ENCODE data around the gene N4BP3. TPM values are rescaled to one million over a fixed set of nuclear protein-coding genes. Genes with fewer than 3 reads are reported as not detected.
"Not testable (repeated sequence)": the region's sequence is repeated elsewhere in the genome, so short reads cannot be mapped to it uniquely, and the experiment has no call there.

N4BP3 gene
- total RNA-seq, 1 donor from 2014 or later, result 103 TPM

DNA sequence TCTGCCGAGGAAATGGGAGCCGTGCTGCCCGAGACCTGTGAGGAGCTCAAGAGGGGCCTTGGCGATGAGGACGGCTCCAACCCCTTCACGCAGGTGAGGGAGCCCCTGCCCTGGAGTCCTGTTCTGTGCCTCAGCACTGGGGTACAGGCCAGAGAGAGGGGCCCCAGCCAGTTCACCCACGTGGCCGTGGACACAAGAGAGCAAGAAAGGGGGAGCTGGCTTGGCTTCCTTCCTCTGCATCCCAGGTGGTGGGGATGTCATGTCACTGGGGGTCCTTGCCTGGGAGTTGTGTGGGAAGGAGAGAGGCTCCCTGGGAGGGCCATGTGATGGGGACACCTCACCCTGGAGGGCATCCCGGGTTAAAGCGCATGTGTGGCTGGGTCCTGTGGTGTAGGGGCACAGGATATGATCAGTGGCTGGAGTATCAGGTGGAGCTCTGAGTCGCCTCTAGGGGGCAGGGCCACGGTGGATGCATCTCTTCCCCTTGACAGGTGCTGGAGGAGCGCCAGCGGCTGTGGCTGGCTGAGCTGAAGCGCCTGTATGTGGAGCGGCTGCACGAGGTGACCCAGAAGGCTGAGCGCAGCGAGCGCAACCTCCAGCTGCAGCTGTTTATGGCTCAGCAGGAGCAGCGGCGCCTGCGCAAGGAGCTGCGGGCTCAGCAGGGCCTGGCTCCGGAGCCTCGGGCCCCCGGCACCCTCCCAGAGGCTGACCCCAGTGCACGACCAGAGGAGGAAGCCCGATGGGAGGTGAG lies 7.5 kb downstream of the N4BP3 start:
- no peak for DNase-seq (ENCODE audit: extremely low read depth, low read depth, low spot score)

DNA sequence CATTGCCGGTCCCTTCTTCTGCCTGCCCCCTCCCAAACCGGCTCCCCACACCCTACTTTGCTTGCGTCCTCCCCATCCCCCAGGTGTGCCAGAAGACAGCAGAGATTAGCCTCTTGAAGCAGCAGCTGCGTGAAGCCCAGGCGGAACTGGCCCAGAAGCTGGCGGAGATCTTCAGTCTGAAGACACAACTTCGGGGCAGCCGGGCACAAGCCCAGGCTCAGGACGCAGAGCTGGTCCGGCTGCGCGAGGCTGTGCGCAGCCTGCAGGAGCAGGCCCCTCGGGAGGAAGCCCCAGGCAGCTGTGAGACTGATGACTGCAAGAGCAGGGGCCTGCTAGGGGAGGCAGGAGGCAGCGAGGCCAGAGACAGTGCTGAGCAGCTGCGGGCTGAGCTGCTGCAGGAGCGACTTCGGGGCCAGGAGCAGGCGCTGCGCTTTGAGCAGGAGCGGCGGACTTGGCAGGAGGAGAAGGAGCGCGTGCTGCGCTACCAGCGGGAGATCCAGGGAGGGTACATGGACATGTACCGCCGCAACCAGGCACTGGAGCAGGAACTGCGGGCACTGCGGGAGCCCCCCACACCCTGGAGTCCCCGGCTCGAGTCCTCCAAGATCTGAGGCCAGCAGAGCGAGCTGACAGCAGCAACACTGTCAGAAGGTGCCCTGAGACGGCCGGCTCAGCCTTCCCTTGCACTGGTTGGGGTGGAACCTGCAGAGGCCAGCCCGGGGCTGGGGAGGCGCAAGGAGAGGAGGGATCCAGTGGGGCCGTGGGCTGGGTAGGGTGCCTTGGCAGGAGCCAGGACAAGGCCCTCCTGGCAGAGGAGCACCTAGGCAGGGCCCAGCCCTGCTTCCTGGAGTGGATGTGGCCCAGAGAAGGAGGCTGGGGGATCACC lies 8.3 kb downstream of the N4BP3 start:
- DNase-seq (ENCODE audit: extremely low read depth, low read depth, low spot score), result no peak

DNA sequence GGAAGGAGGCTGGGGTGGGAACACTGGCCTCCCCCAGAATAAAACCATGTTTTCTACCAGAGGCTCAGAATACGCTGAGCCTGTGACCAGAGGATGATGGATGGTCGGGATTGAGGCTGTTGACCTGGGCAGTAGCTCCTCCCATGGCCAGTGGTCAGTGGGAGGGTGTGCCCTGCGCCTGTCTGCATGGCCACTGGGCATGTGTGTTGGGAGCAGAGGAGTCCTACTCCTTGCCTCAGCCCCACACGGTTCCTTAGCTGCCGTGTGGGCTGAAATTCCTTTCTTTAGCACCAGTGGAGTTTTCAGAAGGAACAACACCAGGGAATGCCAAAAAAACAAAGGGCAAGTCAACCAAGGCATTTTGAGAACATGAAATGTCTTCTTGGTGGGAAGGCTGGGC lies 9.0 kb downstream of the N4BP3 start:
- no peak for DNase-seq (ENCODE audit: extremely low read depth, low read depth, low spot score)

DNA sequence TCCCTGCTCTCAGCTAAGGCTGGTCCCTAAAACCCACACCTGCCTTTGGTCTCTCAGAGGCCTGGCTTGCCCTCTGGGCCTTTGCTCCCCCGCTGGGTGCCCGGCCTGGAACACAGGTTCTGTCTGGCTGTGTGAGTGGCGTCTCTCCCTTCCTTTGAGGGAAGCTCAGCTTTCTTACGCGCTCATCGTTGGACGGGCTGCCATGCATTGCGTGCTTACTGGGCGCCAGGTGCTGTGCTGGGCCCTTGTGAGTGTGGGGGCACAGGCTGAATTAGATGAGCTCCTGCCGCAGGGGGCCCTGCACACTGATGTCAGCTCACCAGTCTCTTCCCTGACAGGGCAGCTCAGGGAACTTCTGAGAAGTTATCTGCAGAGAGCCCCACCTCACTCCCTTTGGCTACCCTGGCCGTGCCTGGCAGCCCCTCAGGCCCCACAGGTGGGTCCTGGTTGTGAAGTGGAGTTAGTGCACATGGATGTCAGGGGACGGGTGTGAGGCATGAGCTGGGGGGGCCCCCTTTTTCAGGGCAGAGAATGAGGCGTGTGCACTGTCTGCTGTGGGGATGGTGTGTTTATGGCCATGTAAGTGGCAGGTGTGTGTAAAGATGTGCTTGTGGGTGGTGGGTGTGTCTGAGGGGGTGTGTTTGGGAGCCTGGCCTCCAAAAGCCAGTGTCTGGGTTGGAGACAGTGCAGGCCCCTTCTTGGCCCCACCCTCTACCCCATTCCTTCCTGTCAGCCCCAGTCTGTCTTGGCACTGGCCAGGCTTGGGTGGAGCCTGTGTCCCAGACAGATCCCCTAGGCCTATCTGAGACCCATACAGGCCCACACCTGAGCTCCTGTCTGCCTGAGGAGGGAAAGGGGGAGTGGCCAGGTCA lies 10.0 kb downstream of the N4BP3 start:
- DNase-seq (ENCODE audit: extremely low read depth, low read depth, low spot score), result no peak

DNA sequence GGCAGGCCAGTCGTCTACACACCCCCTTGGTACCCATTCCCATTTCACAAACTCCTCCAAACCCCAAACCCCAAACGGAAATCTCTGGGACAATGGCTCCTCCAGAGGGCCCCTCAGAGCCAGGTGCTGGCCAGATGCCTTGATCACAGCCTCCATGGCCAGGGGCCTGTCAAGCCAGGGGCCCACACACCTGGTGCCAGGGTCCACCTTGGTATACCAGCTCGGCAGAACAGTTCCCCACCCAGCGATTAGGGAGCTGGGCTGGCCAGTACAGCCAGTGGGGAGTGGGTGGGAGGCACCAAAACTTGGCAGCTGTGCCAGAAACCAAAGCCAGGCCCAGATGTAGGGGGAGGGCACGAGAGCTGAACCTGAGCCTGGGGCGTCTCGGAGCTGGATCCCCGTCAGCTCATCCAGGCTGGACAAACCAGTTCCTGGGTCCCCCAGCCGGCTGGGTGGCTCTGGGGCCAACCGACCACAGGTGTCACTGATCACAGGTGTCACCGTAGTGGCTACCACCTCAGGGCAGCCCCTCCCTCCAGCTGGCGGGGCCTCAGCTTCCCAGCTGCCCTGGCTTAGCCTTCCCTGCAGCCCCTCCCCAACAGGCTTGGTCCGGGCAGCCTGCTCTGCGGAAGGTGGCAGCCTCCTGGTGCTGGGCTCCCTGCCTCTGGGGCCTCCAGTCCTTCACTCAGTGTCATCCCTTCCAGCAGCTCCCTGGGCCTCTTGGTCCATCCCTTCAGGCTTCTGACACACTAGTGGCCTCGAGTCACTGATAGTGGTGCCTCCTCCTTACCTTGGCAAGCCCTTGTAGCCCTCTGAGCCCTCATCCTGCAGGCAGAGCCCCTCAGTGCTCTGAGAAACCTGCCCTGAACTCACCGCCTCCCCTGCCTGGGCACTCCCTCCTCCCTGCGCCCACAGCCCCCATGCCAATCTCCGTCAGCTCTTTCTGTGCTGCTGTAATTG lies 10.9 kb downstream of the N4BP3 start:
- DNase-seq (ENCODE audit: extremely low read depth, low read depth, low spot score), result no peak

DNA sequence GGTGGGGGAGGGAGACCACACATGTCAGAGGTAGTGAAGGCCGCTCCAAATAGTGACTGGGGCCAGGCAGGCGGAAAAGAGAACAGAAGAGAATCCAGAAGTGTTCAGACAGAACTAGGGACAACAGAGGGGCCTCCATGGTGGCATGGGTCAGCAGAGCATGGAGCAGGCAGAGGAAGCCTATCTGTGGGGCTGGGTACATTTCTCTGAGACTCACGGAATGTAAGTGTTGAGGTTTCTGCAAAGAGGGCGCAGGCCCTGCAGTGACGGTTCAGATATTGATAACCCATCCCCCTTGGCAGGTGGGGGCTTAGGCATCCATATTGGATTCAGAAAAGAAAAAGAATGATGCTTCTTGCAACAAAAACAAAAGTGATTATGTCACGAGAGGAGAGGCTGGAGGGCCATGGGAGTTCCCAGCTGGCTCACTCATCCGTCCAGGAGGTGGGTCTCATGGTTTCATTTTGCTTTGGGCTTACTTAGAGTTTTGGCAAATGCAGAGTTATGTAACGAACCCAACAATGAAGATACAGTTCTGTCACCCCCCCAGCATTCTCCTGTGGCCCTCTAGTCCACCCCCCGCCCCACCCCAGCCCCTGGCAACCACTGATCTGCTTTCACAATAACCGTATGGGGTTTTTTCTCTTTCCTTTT lies 12.0 kb downstream of the N4BP3 start:
- no peak for DNase-seq (ENCODE audit: extremely low read depth, low read depth, low spot score)

DNA sequence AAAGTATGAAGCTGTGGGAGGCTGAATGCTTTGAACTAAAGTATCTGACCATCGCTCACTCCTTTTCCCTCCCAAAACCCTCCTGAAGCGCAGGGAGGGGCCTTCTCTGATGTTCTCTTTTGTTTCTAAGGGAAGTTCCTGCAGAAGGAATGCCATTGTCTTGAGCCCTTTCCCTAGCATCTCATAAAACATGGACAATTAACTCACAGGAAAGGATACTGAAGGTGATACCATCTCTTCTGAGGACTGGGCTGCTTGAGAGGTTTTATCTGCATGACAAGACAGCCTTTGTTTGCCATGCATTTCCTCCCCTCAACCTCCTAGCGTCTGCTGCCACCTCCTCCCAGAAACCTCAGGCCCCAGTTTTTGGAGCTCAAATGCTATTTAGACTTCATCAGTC lies 13.2 kb downstream of the N4BP3 start:
- no peak for DNase-seq (ENCODE audit: extremely low read depth, low read depth, low spot score)

DNA sequence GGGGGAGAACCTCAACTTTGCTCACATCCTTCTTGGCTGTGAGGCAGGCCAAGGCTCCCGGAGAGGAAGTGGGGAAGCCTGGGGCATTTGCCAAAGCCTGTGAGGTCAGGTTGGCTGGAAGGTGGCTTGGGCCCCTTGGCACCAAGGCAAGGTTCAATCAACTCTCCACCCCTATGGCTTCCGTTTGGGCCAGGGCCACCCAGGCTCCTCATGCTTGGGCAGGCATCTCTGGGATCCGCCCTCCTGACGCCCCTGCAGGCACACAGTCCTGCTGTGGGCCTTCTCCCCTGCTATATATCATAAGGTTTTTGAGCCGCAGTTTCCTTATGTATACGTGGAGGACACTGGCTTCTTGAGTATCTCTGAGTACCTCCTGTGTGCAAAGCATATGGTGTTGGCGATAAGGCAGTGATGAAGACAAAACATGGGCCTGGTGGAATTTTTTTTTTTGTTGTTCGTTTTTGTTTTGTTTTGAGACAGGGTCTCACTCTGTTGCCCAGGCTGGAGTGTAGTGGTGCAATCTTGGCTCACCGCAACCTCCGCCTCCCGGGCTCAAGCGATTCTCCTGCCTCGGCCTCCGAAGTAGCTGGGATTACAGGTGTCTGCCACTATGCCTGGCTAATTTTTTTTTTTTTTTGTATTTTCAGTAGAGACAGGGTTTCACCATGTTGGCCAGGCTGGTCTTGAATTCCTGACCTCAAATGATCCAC lies 14.1 kb downstream of the N4BP3 start:
- not testable (repeated sequence) for DNase-seq (ENCODE audit: extremely low read depth, low read depth, low spot score)

DNA sequence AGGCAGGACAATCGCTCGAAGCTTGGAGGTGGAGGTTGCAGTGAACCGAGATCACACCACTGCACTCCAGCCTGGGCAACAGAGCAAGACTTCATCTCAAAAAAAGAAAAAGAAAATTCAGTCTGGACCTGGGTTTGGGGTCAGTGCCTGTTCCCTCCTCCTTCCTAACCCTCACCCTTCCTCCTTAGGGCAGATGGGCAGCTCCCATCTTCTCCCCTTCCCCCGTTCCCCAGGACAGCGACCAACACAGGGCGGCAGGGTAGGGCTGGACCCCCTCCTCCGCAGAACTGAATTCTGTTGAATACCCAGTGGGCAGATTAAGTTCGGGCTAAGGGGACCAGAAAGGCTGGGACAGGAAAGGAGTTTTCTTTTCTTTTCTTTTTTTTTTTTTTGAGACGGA lies 16.0 kb downstream of the N4BP3 start:
- no peak for DNase-seq (ENCODE audit: extremely low read depth, low read depth, low spot score)

DNA sequence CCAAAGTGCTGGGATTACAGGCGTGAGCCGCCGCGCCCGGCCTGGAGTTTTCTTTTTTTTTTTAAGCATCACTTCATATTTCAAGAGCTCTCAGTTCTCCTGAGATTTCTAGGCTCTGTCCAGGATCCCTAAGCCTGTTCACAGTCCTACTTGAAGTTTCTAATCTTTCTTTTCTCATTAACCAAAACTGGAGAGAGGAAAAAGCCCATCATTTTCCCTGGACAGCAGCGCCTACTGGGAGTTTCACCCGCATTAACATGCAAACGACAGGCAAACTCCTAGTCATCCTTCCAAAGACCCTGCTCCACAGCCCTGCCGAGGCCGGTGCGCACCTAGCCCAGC lies 16.9 kb downstream of the N4BP3 start:
- DNase-seq (ENCODE audit: extremely low read depth, low read depth, low spot score), result not testable (repeated sequence)

DNA sequence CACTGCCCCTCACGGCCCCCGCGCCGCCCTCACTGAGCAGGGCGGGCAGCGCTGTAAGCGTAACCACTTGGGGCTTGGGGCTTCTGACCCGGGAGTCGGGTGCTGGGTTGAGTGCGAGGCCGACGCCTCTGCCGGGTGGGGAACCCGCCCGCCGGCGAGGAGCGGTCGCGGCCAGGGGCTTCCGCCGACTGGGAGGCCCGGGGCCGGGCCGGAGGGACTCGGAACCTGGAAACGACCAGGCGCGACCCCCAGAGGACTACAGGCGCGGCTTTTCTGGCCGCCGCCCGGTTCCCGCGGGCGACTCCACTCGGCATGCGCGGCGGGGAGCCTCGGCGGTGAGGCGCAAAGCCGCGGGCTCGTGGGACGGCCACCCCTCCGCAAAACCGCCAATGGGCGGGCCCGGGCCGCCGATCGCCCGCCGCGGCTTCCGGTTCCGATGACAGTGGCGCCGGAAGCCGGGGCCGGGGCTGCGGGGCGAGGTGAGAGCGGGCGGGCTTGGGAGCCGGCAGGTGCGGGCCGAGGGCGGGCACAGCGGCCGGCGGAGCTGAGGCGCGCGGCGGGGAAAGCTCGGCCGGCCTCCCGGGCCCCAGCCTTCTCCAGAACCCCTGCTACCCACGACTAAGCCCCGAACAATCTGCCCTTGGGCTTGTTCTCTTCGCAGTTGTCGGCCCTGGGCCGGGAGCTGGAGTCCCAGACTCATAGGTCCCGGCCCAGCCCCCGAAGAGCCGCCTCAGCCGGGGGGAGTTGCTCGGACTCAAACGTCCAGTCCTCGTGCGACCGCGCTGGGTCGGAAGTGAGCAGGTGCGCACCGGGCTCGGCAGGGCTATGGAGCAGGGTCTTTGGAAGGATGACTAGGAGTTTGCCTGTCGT lies 17.5 kb downstream of the N4BP3 start, which contains the start of gene RMND5B:
Gene RMND5B (plus strand): TSS at position 439 of the 870 bp plus-strand sequence. CDS start 7,106 bp downstream, outside the sequence.
- DNase-seq (ENCODE audit: extremely low read depth, low read depth, low spot score), result no peak

DNA sequence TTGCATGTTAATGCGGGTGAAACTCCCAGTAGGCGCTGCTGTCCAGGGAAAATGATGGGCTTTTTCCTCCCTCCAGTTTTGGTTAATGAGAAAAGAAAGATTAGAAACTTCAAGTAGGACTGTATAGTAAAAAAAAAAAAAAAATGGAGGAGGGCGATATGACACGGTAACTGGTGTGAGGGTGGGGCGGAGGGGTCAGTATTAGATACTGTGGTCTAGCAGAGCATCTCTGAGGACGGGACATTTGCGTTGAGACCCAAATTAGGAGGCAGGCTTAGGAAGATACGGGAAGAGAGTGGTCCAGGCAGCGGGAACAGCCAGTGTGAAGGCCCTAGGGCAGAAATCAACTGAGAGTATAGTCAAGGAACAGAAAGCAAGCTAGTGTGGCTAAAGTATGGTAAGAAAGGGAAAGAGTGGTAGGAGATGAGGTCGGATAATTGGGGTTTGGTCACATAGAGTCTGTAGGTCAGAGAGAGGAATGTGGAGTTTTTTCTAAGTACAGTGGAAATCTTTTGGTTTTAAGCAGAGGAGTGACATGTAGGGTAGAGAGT lies 18.2 kb downstream of the N4BP3 start:
- no peak for DNase-seq (ENCODE audit: extremely low read depth, low read depth, low spot score)

DNA sequence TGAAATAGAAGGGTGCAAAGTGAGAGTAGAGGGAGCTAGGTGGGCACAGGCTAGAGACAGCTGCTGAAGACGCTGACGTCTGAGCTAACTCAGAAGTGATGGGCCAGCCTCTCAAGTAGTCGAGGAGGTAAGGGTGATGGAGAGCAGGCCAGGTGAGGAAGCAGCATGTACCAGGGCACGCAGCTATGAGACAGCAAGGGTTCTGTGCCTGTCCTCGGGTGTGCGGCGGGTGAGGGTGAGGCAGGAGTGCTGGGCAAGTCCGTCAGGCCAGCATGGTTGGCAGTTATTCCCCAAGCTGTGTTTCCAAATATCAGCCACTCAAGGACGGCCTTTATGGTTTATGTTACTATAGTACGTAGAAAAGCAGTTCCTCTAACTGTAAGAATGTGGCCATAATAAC lies 23.7 kb downstream of the N4BP3 start:
- no peak for DNase-seq (ENCODE audit: extremely low read depth, low read depth, low spot score)

DNA sequence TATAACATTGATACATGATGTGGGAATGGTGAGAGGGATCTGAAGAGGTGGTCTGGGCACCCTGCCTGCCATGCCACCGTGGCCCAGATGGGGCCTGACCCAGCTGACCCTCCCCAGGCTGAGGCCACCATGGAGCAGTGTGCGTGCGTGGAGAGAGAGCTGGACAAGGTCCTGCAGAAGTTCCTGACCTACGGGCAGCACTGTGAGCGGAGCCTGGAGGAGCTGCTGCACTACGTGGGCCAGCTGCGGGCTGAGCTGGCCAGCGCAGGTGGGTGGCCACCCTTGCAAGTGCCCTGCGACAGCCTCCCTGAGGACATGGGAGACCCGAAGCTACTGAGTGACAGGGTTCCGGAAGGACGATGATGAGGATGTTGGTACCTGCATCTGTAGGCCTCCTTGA lies 24.7 kb downstream of the N4BP3 start:
- no peak for DNase-seq (ENCODE audit: extremely low read depth, low read depth, low spot score)

DNA sequence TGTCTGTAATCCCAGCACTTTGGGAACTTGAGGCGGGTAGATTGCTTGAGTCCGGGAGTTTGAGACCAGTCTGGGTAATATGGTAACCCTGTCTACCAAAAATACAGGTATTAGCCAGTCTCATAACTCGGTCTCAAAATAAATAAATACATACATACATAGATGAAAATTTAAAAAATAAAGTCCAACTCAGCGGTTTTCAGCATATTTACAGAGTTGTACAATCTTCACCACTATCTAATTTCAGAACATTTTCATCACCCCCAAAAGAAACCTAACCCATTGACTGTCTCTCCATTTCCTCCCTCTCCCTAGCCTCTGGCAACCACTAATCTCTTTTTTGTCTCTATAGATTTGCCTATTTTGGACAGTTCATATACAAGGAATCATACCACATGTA lies 28.2 kb downstream of the N4BP3 start:
- DNase-seq (ENCODE audit: extremely low read depth, low read depth, low spot score), result no peak

DNA sequence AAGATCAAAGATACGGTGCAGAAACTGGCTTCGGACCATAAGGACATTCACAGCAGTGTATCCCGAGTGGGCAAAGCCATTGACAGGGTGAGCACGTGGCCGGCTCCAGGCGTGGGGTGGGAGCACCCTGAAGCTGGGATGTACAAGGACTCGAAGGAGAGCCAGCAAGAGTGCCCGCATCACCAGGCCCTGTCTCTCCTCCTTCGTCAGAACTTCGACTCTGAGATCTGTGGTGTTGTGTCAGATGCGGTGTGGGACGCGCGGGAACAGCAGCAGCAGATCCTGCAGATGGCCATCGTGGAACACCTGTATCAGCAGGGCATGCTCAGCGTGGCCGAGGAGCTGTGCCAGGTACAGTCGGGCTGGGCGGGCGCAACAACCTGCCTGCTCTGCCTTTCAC lies 29.3 kb downstream of the N4BP3 start:
- no peak for DNase-seq (ENCODE audit: extremely low read depth, low read depth, low spot score)

DNA sequence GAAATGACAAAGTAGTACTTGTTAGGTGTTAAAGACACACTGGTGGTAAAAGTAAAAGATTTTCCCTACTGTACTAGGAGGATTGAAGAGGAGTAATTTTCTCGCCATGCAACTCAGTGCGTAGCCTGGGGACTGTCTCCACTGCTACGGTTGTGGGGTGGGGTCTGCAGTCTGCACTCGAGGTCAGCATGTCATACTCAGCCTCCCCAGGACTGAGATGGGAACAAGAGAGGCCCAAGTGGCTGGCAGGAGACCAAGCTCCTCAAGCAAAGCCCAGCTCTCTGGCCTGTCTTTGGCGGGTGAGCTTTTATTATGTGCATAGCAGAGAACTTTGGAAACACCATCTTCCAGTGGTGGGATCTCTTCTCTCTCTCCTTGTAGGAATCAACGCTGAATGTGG lies 29.9 kb downstream of the N4BP3 start:
- DNase-seq (ENCODE audit: extremely low read depth, low read depth, low spot score), result no peak

DNA sequence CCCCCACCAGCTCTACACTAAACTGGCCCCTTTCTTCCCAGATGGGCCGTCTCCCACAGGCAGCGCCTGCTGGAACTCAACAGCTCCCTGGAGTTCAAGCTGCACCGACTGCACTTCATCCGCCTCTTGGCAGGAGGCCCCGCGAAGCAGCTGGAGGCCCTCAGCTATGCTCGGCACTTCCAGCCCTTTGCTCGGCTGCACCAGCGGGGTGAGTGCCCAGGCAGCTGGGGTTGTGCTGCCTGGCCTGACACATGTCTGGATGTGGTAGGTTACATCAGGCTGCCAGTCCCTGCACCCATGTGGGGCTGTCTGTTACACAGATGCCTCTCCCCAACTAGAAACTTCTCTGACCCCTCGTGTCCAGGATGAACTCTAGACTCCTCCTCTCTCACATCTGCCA lies 30.6 kb downstream of the N4BP3 start:
- no peak for DNase-seq (ENCODE audit: extremely low read depth, low read depth, low spot score)
